Fibroblast of skin of scalp (primary cell): Measurements from ENCODE around the gene ALDH1A3.

ENCODE experiments used
- DNase-seq: peaks from one replicate; pipeline ENCODE4 v3.0.0-alpha.2; 2013

The ALDH1A3 gene

GRCh38 chr15:100885116-100885515 is 5.5 kb downstream of the ALDH1A3 start:
- DNase-seq = no peak

DNA sequence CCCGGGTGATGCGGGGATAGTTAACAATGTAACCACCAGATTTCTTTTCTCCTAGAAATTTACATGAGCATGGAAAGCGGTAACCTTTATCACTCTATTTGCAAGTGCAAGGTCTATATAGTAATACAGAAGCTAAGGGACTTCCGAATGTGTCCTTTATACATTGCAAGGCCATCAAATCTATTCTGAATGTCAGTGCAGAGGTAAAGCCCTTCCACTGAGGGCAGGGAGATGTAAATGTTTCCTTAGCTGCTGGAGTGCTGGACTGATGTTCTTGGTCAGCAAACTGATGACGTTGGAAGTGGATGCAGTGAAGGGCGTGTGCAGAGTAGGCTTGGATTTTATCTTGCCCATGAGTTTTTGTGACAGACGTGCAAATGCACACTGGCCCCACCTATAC is 6.2 kb downstream of the ALDH1A3 start:
- no peak for DNase-seq

GRCh38 chr15:100887211-100887913 is 7.7 kb downstream of the ALDH1A3 start:
- DNase-seq = no peak

DNA sequence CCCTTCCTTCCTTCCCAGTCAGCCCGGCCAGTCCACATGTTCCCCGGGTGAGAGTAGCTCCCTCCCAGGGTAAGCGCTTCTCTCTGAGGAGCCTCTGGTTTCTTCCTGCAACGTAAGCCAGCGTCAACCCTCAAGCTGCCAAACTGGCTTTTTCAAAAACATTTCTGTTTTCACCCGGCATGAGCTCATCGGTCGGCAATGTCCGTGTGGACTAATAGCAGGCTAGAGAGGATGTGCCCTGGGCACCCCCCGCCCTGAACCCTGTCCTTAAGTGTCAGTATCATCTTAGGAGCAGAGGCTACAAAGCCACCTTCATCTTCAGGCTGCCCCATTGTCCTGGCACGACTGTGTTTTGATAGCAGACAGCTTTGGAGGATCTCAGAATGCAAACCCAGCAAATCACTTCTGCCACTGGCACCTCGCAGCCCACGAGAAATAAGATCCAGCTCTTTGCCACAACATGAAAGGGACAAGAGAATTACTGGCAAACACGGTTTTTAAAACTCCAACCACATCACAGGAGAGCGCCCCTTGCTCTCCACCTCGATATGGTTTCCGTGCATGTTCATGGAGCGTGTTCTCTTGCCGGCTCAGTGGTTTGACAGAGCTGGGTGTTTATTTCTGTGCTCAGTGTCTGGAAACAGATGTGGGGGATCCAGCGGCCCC is 9.9 kb downstream of the ALDH1A3 start:
- DNase-seq = peak; percentile 81

GRCh38 chr15:100890051-100890720 is 10.6 kb downstream of the ALDH1A3 start:
- DNase-seq = no peak

DNA sequence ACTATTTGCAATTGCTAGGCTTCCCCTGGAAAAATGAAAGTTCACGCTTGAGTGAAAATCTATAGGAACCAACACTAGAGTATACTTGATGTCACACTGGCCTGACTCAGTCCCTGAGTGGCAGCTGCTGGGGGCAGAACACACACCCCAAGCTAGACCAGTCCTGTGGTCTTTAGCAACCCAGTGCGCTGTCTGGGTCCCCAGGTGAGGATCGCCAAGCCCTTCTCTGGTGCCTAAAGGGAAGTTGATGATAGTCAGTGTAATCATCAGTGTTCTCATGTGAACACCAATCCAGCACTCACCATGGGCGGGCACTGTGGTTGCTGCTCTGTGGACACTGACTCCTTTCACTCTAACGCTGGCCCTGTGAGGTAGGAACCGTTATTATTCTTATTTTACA is 11.2 kb downstream of the ALDH1A3 start:
- DNase-seq = no peak

DNA sequence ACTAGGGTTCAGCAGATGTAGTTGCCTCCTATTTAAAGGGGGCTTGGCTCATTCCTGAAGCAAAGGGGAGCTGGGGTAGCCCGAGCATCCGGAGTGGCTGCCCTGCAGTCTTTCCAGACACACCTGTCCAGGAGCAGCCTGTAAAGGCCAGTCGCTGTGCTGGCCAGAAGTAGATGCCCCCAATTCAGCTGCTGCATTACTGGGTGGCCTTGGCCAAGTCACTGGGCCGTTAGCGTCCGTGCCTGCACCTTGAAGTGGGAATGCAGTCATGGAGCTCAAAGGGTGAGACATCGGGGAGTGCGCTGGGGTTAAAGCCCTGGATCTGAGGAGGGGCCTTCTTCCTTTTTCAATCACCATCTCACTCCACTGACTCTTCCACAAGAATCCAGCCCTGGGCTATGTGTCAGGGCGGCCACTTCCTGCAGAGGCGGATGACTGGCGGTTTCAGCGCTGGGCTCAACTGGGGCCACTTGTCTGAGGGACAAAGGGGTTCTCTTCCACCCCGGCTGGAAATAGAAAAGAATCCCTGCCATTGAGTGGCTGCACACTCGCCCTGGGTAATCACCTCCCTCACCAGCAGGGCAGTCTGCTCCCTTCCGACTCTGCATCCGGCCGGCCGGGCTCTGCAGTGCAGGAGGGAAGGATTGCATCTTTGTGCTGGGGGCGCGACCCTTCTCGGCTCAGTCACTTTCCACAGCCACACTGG is 11.8 kb downstream of the ALDH1A3 start:
- DNase-seq = no peak

GRCh38 chr15:100892013-100892355 is 12.4 kb downstream of the ALDH1A3 start:
- no peak for DNase-seq

DNA sequence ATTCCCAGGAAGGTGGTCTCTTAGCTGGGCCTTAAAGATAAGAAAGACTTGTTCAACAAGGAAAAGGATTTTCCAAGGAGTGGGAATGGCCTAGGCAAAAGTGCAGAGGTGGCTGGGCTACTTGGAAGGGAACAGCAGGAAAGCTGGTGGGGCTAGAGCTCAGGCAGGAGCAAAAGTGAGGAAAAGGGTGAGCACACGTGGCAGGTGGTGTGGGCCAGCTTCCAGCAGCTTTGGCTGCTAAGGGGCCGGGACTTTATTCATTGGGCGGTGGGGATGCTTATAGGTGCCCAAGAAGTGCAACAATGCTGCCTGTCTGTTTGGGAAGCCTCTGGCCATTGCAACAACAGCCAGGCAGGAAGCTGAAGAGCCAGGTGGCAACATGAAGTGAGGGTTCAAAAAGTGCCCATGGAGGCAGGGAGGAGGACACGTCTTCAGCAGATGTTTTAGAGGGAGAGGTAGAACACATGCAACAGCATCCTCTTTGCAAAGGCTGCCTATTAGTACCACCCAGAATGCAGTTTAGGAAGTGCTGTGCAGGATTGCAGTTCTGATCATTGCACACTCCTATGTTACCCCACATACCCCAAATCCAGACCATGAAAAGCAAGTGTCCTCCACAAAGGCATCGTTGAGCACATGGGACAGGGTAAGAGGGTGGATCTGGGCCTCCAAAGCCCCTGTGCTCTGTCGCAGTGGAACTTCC is 13.8 kb downstream of the ALDH1A3 start:
- DNase-seq = no peak

DNA sequence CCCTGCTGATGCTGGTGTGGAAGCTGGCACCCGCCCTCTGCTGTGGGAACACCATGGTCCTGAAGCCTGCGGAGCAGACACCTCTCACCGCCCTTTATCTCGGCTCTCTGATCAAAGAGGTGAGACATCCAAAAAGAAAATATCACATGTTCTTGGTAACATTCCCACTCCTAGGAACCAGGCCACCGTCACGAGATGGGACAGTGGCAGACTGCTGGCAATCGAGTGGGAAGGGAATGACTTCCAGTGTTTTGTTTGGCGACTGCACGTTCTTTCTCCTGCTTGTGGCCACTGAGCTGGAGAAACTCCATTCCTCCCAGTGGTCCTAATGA is 14.3 kb downstream of the ALDH1A3 start:
- DNase-seq = no peak

DNA sequence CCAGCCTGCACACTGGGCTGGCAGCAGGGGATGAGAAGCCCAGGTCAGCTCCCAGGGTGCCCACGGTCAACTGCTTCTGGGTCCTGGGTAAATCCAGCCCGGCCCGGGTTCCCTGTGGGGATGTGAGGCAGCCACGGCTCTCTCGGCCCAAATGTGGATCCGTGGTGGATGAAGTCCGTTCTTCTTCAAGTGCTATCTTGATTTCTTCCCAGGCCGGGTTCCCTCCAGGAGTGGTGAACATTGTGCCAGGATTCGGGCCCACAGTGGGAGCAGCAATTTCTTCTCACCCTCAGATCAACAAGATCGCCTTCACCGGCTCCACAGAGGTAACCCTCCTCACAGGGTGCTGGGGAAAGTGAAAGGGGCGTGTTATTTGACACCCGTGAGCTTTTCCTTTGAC is 16.1 kb downstream of the ALDH1A3 start:
- no peak for DNase-seq

- DNase-seq = no peak
These were observed 17.9 kb downstream of the ALDH1A3 start for GRCh38 chr15:100897221-100898151.

- no peak for DNase-seq
These were observed 18.5 kb downstream of the ALDH1A3 start for GRCh38 chr15:100898152-100898490.

- DNase-seq = no peak
These were observed 19.2 kb downstream of the ALDH1A3 start for GRCh38 chr15:100898661-100899462.

DNA sequence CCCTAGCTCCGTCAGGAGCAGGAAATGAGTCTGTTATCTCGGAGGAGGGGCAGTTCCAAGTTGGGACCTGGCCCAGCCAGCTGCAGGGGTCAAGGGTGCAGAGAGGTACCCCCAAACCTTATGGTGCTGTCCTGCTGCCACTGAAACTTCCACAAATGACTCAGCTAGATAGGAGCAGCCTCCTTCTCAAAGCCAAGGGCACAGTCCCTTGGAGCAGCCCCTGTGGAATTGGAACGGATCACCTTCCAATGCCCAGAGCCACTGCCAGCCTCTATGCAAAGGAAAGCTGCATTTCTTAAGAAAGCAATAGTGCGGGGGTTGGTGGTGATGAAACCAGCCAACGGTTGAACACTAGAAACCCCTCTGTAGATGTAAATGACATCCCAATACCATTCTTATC is 20.0 kb downstream of the ALDH1A3 start:
- no peak for DNase-seq

GRCh38 chr15:100900136-100900794 is 20.6 kb downstream of the ALDH1A3 start:
- DNase-seq = no peak

- DNase-seq = no peak
These were observed 21.2 kb downstream of the ALDH1A3 start for GRCh38 chr15:100900795-100901169.

- no peak for DNase-seq
These were observed 21.7 kb downstream of the ALDH1A3 start for GRCh38 chr15:100901296-100901695.

- DNase-seq = no peak
These were observed 22.2 kb downstream of the ALDH1A3 start for GRCh38 chr15:100901702-100902435.
